HG03045 (cell line): ENCODE results near the gene TLCD3A.

Source experiments
- ATAC-seq: cut with Tn5 transposase; IDR thresholded peaks from one replicate; pipeline ENCODE4 v1.9.1; 2021; ENCODE audit warnings: mild to moderate bottlenecking, moderate library complexity; ENCODE audit not compliant: unreplicated experiment

The TLCD3A gene

GRCh38 chr17:705863-706262, 26.5 kb upstream of the TLCD3A start:
- ATAC-seq: no peak

GRCh38 chr17:708132-708531, 24.3 kb upstream of the TLCD3A start:
- ATAC-seq: no peak

- no peak for ATAC-seq
These were observed 14.3 kb upstream of the TLCD3A start for GRCh38 chr17:718075-718474.

- ATAC-seq: no peak
These were observed 11.5 kb upstream of the TLCD3A start for GRCh38 chr17:720706-721539.

- no peak for ATAC-seq
These were observed 10.9 kb upstream of the TLCD3A start for GRCh38 chr17:721540-721937.

- no peak for ATAC-seq
These were observed 7.3 kb upstream of the TLCD3A start for GRCh38 chr17:725084-725483.

GRCh38 chr17:725746-726145, 6.7 kb upstream of the TLCD3A start:
- no peak for ATAC-seq

GRCh38 chr17:726271-726919, 6.0 kb upstream of the TLCD3A start:
- no peak for ATAC-seq

GRCh38 chr17:728911-729310, 3.5 kb upstream of the TLCD3A start:
- ATAC-seq: no peak

- no peak for ATAC-seq
These were observed 741 bp upstream of the TLCD3A start for GRCh38 chr17:731644-732066.

- ATAC-seq: peak; percentile 38
These were observed 715 bp downstream of the TLCD3A start for GRCh38 chr17:732902-733720.

- ATAC-seq: no peak
These were observed 1.3 kb downstream of the TLCD3A start for GRCh38 chr17:733743-734142.

GRCh38 chr17:737561-738113, 5.2 kb downstream of the TLCD3A start:
- no peak for ATAC-seq

GRCh38 chr17:740240-741017, 8.0 kb downstream of the TLCD3A start:
- peak; percentile 69 for ATAC-seq

GRCh38 chr17:742147-742793, 9.9 kb downstream of the TLCD3A start:
- ATAC-seq: no peak

GRCh38 chr17:743139-743538, 10.7 kb downstream of the TLCD3A start:
- ATAC-seq: no peak

GRCh38 chr17:744937-745336, 12.5 kb downstream of the TLCD3A start:
- no peak for ATAC-seq

- no peak for ATAC-seq
These were observed 13.0 kb downstream of the TLCD3A start for GRCh38 chr17:745406-745805.

- no peak for ATAC-seq
These were observed 13.8 kb downstream of the TLCD3A start for GRCh38 chr17:746181-746580.
